ENCODE data around the gene KDM5A. TPM values are rescaled to one million over a fixed set of nuclear protein-coding genes. Genes with fewer than 3 reads are reported as not detected.

Gene KDM5A
- total RNA-seq, 1 donor from 2014 or later = 32.4 TPM

DNA sequence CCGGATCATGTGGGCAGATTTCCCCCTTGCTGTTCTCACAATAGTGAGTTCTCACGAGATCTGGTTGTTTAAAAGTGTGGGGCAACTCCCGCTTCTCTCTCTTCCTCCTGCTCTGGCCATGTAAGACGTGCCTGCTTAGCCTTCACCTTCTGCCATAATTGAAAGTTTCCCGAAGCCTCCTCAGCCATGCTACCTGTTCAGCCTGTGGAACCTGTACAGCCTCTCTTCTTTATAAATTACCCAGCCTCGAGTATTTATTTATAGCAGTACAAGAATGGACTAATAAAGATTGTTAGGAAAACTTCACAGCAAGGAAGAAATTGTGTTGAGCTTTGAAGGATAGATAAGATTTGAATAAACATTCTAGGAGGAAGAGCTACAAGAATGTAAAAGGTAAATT, 52.1 kb downstream of the KDM5A start:
- Histone ChIP-seq H3K4me1 (no peaks in the 10 kb centered on the region), H3K27ac (no peak overlapping the region), H3K36me3 (peaks cover 34 to 56% of the 10 kb centered on the region in 2 donors), H3K9me3 (no peaks in the 10 kb centered on the region), H3K27me3 (no peaks in the 10 kb centered on the region), H3K4me3 (no peak overlapping the region)
- TF ChIP-seq, protein P1, sequence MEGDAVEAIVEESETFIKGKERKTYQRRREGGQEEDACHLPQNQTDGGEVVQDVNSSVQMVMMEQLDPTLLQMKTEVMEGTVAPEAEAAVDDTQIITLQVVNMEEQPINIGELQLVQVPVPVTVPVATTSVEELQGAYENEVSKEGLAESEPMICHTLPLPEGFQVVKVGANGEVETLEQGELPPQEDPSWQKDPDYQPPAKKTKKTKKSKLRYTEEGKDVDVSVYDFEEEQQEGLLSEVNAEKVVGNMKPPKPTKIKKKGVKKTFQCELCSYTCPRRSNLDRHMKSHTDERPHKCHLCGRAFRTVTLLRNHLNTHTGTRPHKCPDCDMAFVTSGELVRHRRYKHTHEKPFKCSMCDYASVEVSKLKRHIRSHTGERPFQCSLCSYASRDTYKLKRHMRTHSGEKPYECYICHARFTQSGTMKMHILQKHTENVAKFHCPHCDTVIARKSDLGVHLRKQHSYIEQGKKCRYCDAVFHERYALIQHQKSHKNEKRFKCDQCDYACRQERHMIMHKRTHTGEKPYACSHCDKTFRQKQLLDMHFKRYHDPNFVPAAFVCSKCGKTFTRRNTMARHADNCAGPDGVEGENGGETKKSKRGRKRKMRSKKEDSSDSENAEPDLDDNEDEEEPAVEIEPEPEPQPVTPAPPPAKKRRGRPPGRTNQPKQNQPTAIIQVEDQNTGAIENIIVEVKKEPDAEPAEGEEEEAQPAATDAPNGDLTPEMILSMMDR (IDR thresholded peaks at IDR 0.05) = no peak
- intact Hi-C loops (cut with DNase I) = no loop called here
- DNase-seq (ENCODE audit: low spot score in 2 of 2) = no peak

DNA sequence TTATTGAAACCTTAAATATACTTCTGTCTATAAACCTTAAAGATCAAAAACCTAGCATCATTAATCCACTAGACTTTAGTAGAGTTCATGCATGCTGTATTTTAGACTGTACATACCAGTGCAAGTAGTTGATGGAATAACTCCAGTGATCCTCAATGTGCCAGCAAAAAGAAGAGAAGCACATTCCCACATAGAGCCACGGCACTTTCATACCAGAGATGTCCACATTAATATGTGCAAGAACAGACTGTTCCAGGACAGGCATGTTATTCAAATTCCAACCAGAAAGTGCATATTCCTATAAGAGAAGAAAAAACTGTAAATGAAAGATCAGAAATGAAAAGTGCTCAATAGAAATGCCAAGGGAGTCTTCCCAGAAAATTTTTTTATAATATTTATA, 55.0 kb downstream of the KDM5A start:
- H3K4me1 ChIP-seq = no peaks in the 10 kb centered on the region
- no peak overlapping the region for H3K4me3 ChIP-seq
- no peak overlapping the region for H3K27ac ChIP-seq
- peaks cover 32 to 66% of the 10 kb centered on the region in 2 donors for H3K36me3 ChIP-seq
- H3K9me3 ChIP-seq = no peaks in the 10 kb centered on the region
- TF ChIP-seq, protein P1 (IDR thresholded peaks at IDR 0.05) = no peak
- intact Hi-C loops (cut with DNase I) = no loop called here
- no peaks in the 10 kb centered on the region for H3K27me3 ChIP-seq
- no peak for DNase-seq (ENCODE audit: low spot score in 2 of 2)

DNA sequence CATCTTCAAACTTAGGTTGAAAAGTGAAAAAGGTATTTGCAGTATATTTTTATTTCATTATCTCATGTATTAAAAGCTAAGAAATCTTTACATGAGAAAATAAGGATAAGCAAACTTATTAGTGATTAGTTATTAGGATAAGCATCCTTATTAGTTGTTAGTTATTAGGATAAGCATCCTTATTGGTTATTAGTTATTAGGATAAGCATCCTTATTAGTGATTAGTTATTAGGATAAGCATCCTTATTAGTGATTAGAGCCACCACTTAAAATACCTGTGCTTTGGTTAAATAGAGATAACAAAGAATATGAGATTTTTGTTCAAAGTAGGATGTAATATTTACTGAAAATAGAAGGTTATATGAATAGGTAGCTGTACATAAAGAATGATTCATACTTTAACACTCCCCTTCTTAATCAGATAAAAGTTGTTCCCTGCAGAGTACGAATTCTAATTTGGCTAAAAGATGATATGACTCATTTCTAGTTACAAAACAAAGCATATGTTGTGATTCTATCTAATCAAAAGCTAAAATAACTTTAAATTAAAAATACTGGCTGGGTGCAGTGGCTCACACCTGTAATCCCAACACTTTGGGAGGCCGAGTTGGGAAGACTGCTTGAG, 56.4 kb downstream of the KDM5A start:
- Histone ChIP-seq H3K4me1 (no peaks in the 10 kb centered on the region), H3K9me3 (no peaks in the 10 kb centered on the region), H3K27ac (no peak overlapping the region), H3K27me3 (no peaks in the 10 kb centered on the region), H3K36me3 (peaks cover 30 to 75% of the 10 kb centered on the region in 2 donors), H3K4me3 (no peak overlapping the region)
- DNase-seq (ENCODE audit: low spot score in 2 of 2) = no peak
- intact Hi-C loops (cut with DNase I) = no loop called here
- TF ChIP-seq, protein P1 (IDR thresholded peaks at IDR 0.05) = no peak

DNA sequence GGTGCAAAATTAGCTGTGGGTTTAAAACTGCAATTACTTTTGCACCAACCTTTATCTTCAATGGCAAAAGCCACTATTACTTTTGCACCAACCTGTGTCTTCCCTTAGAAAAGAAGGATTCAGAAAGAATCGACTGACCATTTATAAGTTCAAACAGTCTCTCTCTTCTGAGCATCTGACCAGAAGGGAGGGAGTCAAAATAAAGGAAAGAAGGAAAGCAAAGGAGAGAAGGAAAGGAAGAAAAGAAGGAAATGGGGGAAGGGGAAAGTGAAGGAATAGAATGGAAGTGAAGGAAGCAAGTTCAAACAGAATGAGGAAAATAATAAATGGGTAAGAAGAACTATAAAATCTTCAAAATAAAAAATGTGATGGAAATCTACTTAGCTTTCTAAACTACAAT, 57.8 kb downstream of the KDM5A start:
- Histone ChIP-seq H3K4me1 (no peaks in the 10 kb centered on the region), H3K9me3 (no peaks in the 10 kb centered on the region), H3K4me3 (no peak overlapping the region), H3K27me3 (no peaks in the 10 kb centered on the region), H3K36me3 (peaks cover 25 to 80% of the 10 kb centered on the region in 2 donors), H3K27ac (no peak overlapping the region)
- intact Hi-C loops (cut with DNase I) = no loop called here
- no peak for DNase-seq (ENCODE audit: low spot score in 2 of 2)
- TF ChIP-seq, protein P1 (IDR thresholded peaks at IDR 0.05) = no peak

GRCh38 chr12:325906-326305, 63.2 kb downstream of the KDM5A start:
- Histone ChIP-seq H3K4me3 (no peak overlapping the region), H3K27me3 (no peaks in the 10 kb centered on the region), H3K27ac (no peak overlapping the region), H3K9me3 (no peaks in the 10 kb centered on the region), H3K36me3 (peaks cover 33 to 95% of the 10 kb centered on the region in 2 donors), H3K4me1 (no peaks in the 10 kb centered on the region)
- intact Hi-C loops (cut with DNase I) = no loop called here
- TF ChIP-seq, protein P1 (IDR thresholded peaks at IDR 0.05) = no peak
- no peak for DNase-seq (ENCODE audit: low spot score in 2 of 2)

DNA sequence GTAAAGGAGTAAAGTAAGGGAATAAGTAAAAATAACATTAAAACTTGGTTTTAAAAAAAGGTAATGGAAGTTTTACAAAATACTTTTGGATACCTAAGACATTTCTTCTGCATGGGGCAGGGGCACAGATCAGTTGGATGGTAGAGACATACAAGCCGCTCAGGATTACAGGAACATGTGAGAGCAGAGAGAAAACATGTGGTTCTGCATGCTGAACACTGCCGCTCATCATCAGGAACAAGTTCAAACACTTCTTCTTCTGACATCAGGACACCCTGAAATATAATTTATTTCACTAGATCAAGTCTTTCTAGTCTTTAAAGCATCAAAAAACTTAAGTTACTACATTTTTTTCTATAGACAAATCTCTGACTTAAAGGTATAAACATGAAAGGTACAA, 65.6 kb downstream of the KDM5A start:
- Histone ChIP-seq H3K27me3 (no peaks in the 10 kb centered on the region), H3K36me3 (peaks cover 54 to 99% of the 10 kb centered on the region in 2 donors), H3K27ac (no peak overlapping the region), H3K9me3 (no peaks in the 10 kb centered on the region), H3K4me1 (no peaks in the 10 kb centered on the region), H3K4me3 (no peak overlapping the region)
- TF ChIP-seq, protein P1 (IDR thresholded peaks at IDR 0.05) = no peak
- intact Hi-C loops (cut with DNase I) = no loop called here
- no peak for DNase-seq (ENCODE audit: low spot score in 2 of 2)
